ENCODE results near the gene NRCAM.

Gene NRCAM

GRCh38 chr7:108246227-108246837 lies 209.9 kb downstream of the NRCAM start:
- peak; percentile 82 for DNase-seq (ENCODE audit: low spot score)

GRCh38 chr7:108245523-108246226 lies 210.6 kb downstream of the NRCAM start:
- no peak for DNase-seq (ENCODE audit: low spot score)

DNA sequence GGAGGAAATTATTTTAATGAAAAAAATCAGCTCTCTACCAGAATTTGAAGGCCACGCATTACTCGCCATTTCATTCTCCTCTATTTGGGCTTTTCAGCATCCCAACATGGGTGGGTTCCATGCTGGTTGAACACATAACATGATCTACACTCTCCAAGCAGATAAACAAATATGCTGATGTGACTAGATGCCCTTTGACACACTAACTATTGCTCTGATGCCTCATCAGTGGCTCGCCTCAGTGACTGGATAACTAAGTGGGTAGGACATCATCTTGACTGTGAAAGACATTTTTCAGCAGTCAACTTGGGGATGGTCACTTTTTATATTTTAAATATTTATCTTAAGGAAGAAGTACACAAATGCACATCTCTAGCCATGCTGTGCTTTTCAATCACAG lies 212.1 kb downstream of the NRCAM start:
- no peak for DNase-seq (ENCODE audit: low spot score)

GRCh38 chr7:108239501-108240225 lies 216.6 kb downstream of the NRCAM start:
- no peak for DNase-seq (ENCODE audit: low spot score)

DNA sequence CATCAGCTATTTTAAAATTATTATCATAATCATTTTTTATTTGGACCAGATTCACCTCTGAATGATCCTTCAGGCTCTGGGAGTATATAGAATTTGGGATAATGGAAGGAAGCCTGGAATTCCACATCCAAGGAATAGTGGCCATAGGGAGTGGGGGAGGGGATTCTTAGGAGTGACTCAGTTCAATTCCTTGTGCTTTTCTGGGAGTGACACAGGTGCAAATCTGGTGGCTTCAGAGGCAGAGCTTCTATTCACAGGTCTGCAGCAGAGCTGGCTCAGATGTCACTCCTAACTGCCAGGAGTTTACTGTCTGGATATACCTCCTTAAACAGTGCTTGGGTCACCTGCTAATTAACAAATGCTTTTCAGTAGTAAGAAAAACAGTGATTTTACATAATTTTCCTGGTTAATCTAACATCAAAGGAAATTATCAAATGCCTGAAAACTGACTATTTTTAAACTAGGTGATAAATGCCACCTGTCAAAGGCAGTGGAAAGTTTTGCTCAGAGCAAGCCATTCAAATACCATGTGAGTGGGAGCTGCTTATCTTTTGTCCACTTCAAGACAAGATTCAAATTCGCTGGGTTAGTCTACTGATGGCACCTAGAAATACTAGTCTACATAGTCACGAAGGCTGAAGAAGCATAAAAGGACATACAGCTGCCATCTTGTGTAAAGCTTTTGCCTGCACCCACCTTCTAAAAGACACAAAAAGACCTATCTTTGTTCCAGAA lies 219.4 kb downstream of the NRCAM start:
- DNase-seq (ENCODE audit: low spot score), result no peak

- DNase-seq (ENCODE audit: low spot score), result no peak
Observed at GRCh38 chr7:108235451-108236061, 220.7 kb downstream of the NRCAM start.

GRCh38 chr7:108234971-108235450 lies 221.2 kb downstream of the NRCAM start:
- DNase-seq (ENCODE audit: low spot score), result no peak

DNA sequence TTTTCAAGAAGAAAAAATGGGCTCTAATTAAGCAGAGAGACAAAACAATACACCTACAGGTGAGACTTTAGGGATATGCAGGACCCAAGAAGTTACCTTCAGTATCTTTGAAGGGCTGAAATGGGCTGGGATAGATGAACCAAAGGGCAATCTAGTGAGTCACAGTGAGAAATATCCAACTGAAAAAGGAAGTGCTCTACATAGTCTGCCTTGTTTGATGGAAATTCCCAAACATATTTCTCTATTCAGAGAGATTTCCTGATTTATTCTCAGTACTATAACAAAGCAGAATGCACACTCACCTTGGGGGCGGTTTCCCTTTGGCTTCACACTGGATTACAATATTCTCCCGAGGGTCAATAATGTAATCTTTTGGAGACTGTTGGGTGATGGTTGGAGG lies 222.0 kb downstream of the NRCAM start:
- DNase-seq (ENCODE audit: low spot score), result no peak

GRCh38 chr7:108232076-108232475 lies 224.2 kb downstream of the NRCAM start:
- no peak for DNase-seq (ENCODE audit: low spot score)

GRCh38 chr7:108231221-108231620 lies 225.0 kb downstream of the NRCAM start:
- no peak for DNase-seq (ENCODE audit: low spot score)

GRCh38 chr7:108227366-108227765 lies 228.9 kb downstream of the NRCAM start:
- DNase-seq (ENCODE audit: low spot score), result no peak

GRCh38 chr7:108226816-108227299 lies 229.4 kb downstream of the NRCAM start:
- no peak for DNase-seq (ENCODE audit: low spot score)

DNA sequence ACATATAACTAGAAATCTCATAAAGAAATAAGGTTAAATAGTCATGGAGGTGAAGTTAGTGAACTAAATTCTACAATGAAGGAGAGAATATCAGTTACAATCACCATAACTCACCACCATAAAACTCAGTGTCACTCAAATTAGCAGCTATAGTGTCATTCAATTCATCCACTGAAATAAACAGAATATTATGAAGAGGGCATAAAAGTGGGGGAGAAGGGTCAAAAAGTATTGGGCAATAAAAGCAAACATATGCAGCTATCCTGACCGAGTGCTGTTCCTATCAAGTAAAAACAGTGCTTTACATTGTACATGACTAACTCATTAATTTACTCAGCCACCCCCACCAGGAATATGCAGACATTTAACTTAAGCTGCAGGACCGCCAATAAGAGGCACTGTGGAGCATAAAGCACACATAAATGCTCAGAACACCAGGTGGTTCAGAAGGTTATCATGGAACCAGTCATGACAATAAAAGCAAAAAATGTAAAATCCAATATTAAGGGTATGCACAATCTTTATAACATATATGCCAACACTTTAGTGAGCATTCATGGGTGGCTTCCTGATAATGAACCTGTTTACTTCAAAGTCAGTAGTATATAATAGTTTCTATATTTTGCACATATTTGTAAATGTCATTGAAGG lies 230.6 kb downstream of the NRCAM start:
- DNase-seq (ENCODE audit: low spot score), result no peak

DNA sequence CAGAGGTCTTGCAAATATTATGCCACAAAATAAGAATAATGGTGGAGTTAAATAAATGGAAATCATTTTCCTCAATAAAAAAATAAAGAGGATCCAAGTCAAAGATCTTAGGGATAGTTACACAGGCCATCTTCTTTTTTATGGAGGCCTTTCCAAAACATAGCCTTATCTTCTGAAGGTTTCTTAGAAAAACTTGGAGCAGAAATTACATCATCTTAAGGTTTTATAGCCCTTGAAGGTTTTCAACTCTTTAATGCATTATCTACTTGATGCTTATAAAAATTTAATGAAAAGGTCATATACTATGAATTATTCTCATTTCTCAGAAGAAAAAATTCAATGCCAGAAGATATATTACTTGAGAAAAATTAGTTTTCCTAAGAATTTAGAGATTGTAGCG lies 231.8 kb downstream of the NRCAM start:
- no peak for DNase-seq (ENCODE audit: low spot score)

DNA sequence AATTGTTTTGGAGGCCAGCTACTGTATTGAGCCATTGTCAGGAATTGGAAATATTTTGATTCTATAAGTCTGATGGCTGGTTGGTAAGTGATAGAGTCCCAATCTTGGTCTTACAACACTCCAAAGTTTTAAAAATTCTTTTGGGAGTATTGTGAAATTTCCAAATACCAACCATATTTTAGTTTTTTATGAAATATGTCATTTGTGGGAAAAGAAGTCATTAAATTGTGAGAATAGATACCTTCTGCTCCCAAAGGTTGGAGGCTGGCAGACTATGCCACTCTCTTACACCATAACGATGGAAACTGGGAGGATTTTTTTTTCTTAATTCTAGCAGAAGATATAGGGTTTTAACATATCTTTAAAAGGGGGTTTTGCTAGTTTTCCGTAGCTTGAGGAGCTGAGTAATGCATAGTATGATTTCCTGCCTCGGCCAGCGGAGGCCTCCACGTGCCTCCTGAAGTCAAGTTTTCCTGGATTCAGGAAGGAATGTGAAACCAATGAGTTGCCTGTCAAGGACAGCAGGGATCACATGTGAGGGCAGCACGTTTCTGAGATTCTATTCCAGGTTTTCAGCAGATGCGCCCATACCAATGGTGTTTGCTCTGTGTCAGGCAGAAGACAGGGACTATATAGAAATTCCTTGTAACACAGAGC lies 233.9 kb downstream of the NRCAM start:
- no peak for DNase-seq (ENCODE audit: low spot score)

DNA sequence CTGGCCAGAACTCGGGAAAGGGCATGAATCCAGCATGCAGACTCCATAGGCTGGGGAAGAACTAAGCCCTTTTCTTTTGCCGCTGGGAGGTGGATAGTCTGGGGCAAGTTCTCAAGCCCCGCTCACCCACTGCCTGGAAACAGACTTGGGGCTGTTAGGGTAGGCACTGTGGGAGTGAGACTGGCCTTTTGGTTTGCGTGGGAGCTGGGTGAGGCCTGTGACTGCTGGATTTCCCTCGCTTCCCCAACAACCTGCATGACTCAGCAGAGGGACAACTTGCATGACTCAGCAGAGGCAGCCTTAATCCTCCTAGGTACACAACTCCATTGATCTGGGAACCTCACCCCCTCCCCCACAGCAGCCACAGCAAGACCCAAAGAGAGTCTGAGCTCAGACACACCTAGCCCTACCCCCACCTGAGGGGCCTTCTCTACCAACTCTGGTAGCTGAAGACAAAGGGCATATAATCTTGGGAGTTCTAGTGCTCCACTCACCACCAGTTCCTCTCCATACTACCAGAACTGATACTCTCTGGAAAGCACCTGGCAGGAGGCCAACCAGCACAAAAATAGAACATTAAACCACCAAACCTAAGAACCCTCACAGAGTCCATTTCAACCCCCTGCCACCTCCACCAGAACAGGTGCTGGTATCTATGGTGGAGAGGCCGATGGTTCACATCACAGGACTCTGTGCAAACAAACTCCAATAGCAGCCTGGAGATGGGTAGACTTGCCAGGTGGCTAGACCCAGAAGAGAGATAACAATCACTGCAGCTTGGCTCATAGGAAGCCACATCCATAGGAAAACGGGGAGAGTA lies 244.6 kb downstream of the NRCAM start:
- peak; percentile 47 for DNase-seq (ENCODE audit: low spot score)

GRCh38 chr7:108210796-108211195 lies 245.4 kb downstream of the NRCAM start:
- no peak for DNase-seq (ENCODE audit: low spot score)

DNA sequence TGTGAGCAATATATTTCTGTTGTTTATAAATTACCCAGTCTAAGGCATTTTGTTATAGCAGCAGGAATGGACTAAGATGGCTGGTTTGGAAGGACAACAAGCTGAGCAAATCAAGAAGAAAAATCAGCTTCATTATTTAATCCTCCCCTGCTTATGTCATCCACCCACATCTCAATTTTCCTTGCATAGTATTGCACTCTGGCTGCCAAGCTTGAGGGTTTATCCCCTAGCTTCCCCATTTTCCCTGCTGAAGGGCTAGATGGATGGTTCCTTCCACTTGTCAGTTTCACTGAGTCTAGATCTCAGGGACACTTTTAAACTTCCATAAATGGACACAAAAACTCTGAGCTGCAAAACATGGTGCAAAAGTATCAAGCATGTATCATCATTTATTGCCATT lies 250.9 kb downstream of the NRCAM start:
- DNase-seq (ENCODE audit: low spot score), result no peak

GRCh38 chr7:108204281-108204796 lies 251.9 kb downstream of the NRCAM start:
- DNase-seq (ENCODE audit: low spot score), result no peak

GRCh38 chr7:108203537-108203936 lies 252.7 kb downstream of the NRCAM start:
- no peak for DNase-seq (ENCODE audit: low spot score)

Measured in LoVo (cell line).